NCI-H774 (cell line): ENCODE results near the gene PHRF1.

Source experiments
- DNase-seq: peaks from one replicate; lab custom pipeline; 2025; lab: John Stamatoyannopoulos, UW

Gene PHRF1

GRCh38 chr11:656866-657265 is 80.6 kb downstream of the PHRF1 start:
- DNase-seq, result no peak

GRCh38 chr11:657691-658126 is 81.4 kb downstream of the PHRF1 start:
- no peak for DNase-seq

GRCh38 chr11:659532-660085 is 83.3 kb downstream of the PHRF1 start:
- no peak for DNase-seq

- no peak for DNase-seq
Measured at GRCh38 chr11:660281-660680, 84.0 kb downstream of the PHRF1 start.

- DNase-seq, result no peak
Measured at GRCh38 chr11:660681-661444, 84.6 kb downstream of the PHRF1 start.
